ENCODE data around the gene CAMKMT. TPM values are rescaled to one million over a fixed set of nuclear protein-coding genes. Genes with fewer than 3 reads are reported as not detected.
A peak's percentile ranks its signal among the peaks of the same experiment; 100 is the strongest.

The CAMKMT gene
- polyA plus RNA-seq: 10 to 100 TPM; 11.7 to 19.5 (median 12.4) TPM

- peak within 1 kb of the TSS; percentile 94 to 100 (median 100) for H3K4me3 Mint-ChIP-seq
- no peaks in the 10 kb centered on the region for H3K36me3 Mint-ChIP-seq
- peaks cover 35 to 64% of the 10 kb centered on the region in 2 donors for H3K4me1 Mint-ChIP-seq
- H3K27me3 Mint-ChIP-seq (ENCODE audit: low read depth in 3 of 3): peaks cover 13 to 19% (median 14%) of the 10 kb centered on the region in 3 donors
- H3K9me3 Mint-ChIP-seq: no peaks in the 10 kb centered on the region
- DNase-seq: peak; percentile 98 to 99 (median 99)
- peak within 1 kb of the TSS; percentile 98 to 100 (median 100) for H3K27ac Mint-ChIP-seq
Measured at GRCh38 chr2:44361330-44362206, at the start of gene CAMKMT, which contains the start of gene PREPL. CAMKMT (plus strand) TSS chr2:44361947. PREPL (minus strand) TSS chr2:44361494; CDS start chr2:44346342, 15,152 bp downstream.

- H3K9me3 Mint-ChIP-seq: peaks cover 0 to 27% (median 19%) of the 10 kb centered on the region in 6 donors
- no peaks in the 10 kb centered on the region for H3K4me1 Mint-ChIP-seq
- H3K36me3 Mint-ChIP-seq: peaks cover 44 to 73% (median 72%) of the 10 kb centered on the region in 3 donors
- DNase-seq: no peak
- no peaks in the 10 kb centered on the region for H3K27me3 Mint-ChIP-seq (ENCODE audit: low read depth in 3 of 3)
- no peak overlapping the region for H3K4me3 Mint-ChIP-seq
- peak overlapping the region in 1 of 6 donors; percentile 57 for H3K27ac Mint-ChIP-seq
Measured at GRCh38 chr2:44314362-44314761, 47.4 kb upstream of the CAMKMT start.

- Mint-ChIP-seq H3K4me3 (no peak overlapping the region), H3K27ac (peak overlapping the region in 1 of 6 donors; percentile 14), H3K9me3 (peaks cover 0 to 15% (median 9%) of the 10 kb centered on the region in 6 donors), H3K4me1 (no peaks in the 10 kb centered on the region), H3K36me3 (peaks cover 43 to 74% (median 65%) of the 10 kb centered on the region in 3 donors), H3K27me3 (ENCODE audit: low read depth in 3 of 3) (no peaks in the 10 kb centered on the region)
- DNase-seq: no peak
Measured at GRCh38 chr2:44315945-44316344, 45.8 kb upstream of the CAMKMT start.

GRCh38 chr2:44320832-44321231, 40.9 kb upstream of the CAMKMT start:
- H3K36me3 Mint-ChIP-seq: peaks cover 34 to 69% (median 42%) of the 10 kb centered on the region in 3 donors

GRCh38 chr2:44321360-44321759, 40.4 kb upstream of the CAMKMT start:
- Mint-ChIP-seq H3K27ac (no peak overlapping the region), H3K36me3 (peaks cover 29 to 66% (median 37%) of the 10 kb centered on the region in 3 donors), H3K4me1 (no peaks in the 10 kb centered on the region), H3K27me3 (ENCODE audit: low read depth in 3 of 3) (no peaks in the 10 kb centered on the region), H3K4me3 (no peak overlapping the region), H3K9me3 (no peaks in the 10 kb centered on the region)
- no peak for DNase-seq

More at GRCh38 chr2:44320832-44321231, 40.9 kb upstream of the CAMKMT start:
- DNase-seq: no peak
- Mint-ChIP-seq H3K4me3 (no peak overlapping the region), H3K4me1 (no peaks in the 10 kb centered on the region), H3K27ac (no peak overlapping the region), H3K9me3 (no peaks in the 10 kb centered on the region), H3K27me3 (ENCODE audit: low read depth in 3 of 3) (no peaks in the 10 kb centered on the region)

- Mint-ChIP-seq H3K9me3 (no peaks in the 10 kb centered on the region), H3K36me3 (peaks cover 20 to 65% (median 33%) of the 10 kb centered on the region in 3 donors), H3K27me3 (ENCODE audit: low read depth in 3 of 3) (no peaks in the 10 kb centered on the region), H3K4me1 (no peaks in the 10 kb centered on the region), H3K4me3 (no peak overlapping the region), H3K27ac (no peak overlapping the region)
- DNase-seq: no peak
Measured at GRCh38 chr2:44324971-44325426, 36.7 kb upstream of the CAMKMT start.

- Mint-ChIP-seq H3K27ac (no peak overlapping the region), H3K4me1 (no peaks in the 10 kb centered on the region), H3K36me3 (peaks cover 20 to 62% (median 33%) of the 10 kb centered on the region in 3 donors), H3K27me3 (ENCODE audit: low read depth in 3 of 3) (no peaks in the 10 kb centered on the region), H3K4me3 (no peak overlapping the region), H3K9me3 (no peaks in the 10 kb centered on the region)
- DNase-seq: no peak
Measured at GRCh38 chr2:44325897-44326296, 35.9 kb upstream of the CAMKMT start.

GRCh38 chr2:44326548-44327264, 35.0 kb upstream of the CAMKMT start:
- Mint-ChIP-seq H3K4me3 (no peak overlapping the region), H3K9me3 (no peaks in the 10 kb centered on the region), H3K27ac (no peak overlapping the region), H3K27me3 (ENCODE audit: low read depth in 3 of 3) (no peaks in the 10 kb centered on the region), H3K4me1 (no peaks in the 10 kb centered on the region), H3K36me3 (peaks cover 19 to 61% (median 33%) of the 10 kb centered on the region in 3 donors)
- DNase-seq: no peak

GRCh38 chr2:44328750-44329149, 33.0 kb upstream of the CAMKMT start:
- peaks cover 19 to 49% (median 21%) of the 10 kb centered on the region in 3 donors for H3K36me3 Mint-ChIP-seq

GRCh38 chr2:44329343-44329742, 32.4 kb upstream of the CAMKMT start:
- no peaks in the 10 kb centered on the region for H3K4me1 Mint-ChIP-seq
- no peak for DNase-seq
- H3K36me3 Mint-ChIP-seq: peaks cover 19 to 45% (median 21%) of the 10 kb centered on the region in 3 donors
- no peaks in the 10 kb centered on the region for H3K9me3 Mint-ChIP-seq
- no peaks in the 10 kb centered on the region for H3K27me3 Mint-ChIP-seq (ENCODE audit: low read depth in 3 of 3)
- H3K27ac Mint-ChIP-seq: peak overlapping the region in 1 of 6 donors; percentile 17
- H3K4me3 Mint-ChIP-seq: no peak overlapping the region

More at GRCh38 chr2:44328750-44329149, 33.0 kb upstream of the CAMKMT start:
- Mint-ChIP-seq H3K4me1 (no peaks in the 10 kb centered on the region), H3K4me3 (no peak overlapping the region), H3K27ac (peak overlapping the region in 1 of 6 donors; percentile 32), H3K27me3 (ENCODE audit: low read depth in 3 of 3) (no peaks in the 10 kb centered on the region), H3K9me3 (no peaks in the 10 kb centered on the region)
- DNase-seq: no peak

GRCh38 chr2:44330801-44331200, 30.9 kb upstream of the CAMKMT start:
- DNase-seq: no peak
- H3K27ac Mint-ChIP-seq: peak overlapping the region in 2 of 6 donors; percentile 2 to 54
- no peak overlapping the region for H3K4me3 Mint-ChIP-seq
- no peaks in the 10 kb centered on the region for H3K9me3 Mint-ChIP-seq
- peaks cover 17 to 42% (median 21%) of the 10 kb centered on the region in 3 donors for H3K36me3 Mint-ChIP-seq
- peaks cover 0 to 1% of the 10 kb centered on the region in 2 donors for H3K4me1 Mint-ChIP-seq
- no peaks in the 10 kb centered on the region for H3K27me3 Mint-ChIP-seq (ENCODE audit: low read depth in 3 of 3)

- no peaks in the 10 kb centered on the region for H3K27me3 Mint-ChIP-seq (ENCODE audit: low read depth in 3 of 3)
- peaks cover 32 to 53% (median 33%) of the 10 kb centered on the region in 3 donors for H3K36me3 Mint-ChIP-seq
- H3K4me3 Mint-ChIP-seq: no peak overlapping the region
- DNase-seq: no peak
- H3K9me3 Mint-ChIP-seq: no peaks in the 10 kb centered on the region
- H3K4me1 Mint-ChIP-seq: peaks cover 0 to 1% of the 10 kb centered on the region in 2 donors
- H3K27ac Mint-ChIP-seq: no peak overlapping the region
Measured at GRCh38 chr2:44333994-44334393, 27.8 kb upstream of the CAMKMT start.

- no peaks in the 10 kb centered on the region for H3K27me3 Mint-ChIP-seq (ENCODE audit: low read depth in 3 of 3)
- no peak overlapping the region for H3K27ac Mint-ChIP-seq
- peaks cover 0 to 1% of the 10 kb centered on the region in 2 donors for H3K4me1 Mint-ChIP-seq
- no peaks in the 10 kb centered on the region for H3K9me3 Mint-ChIP-seq
- no peak for DNase-seq
- no peak overlapping the region for H3K4me3 Mint-ChIP-seq
- peaks cover 34 to 54% (median 40%) of the 10 kb centered on the region in 3 donors for H3K36me3 Mint-ChIP-seq
Measured at GRCh38 chr2:44335806-44336538, 25.8 kb upstream of the CAMKMT start.
